Cardiac fibroblast (primary cell): ENCODE results near the gene MYO5B.

Experiments
- DNase-seq, 2 donors: peaks; one replicate each; pipeline versions ENCODE4 v3.0.0 to v3.0.0-alpha.2; 2010; ENCODE audit warnings: low read depth in 2 of 2
- H3K4me3 ChIP-seq, 2 donors: replicated peaks in 1 of 2; 1 replicate in 1 of 2; 2 replicates in 1 of 2; pipeline ENCODE4 v1.5.1; 2011; ENCODE audit warnings: low read depth in 2 of 2, low read length in 2 of 2, mild to moderate bottlenecking in 2 of 2, moderate library complexity in 1 of 2
- TF ChIP-seq, protein P1 (sequence below): IDR thresholded peaks from one replicate; pipeline ENCODE4 v1.5.1; 2011; ENCODE audit warnings: low read depth, mild to moderate bottlenecking, low read length, inconsistent platforms

The MYO5B gene

DNA sequence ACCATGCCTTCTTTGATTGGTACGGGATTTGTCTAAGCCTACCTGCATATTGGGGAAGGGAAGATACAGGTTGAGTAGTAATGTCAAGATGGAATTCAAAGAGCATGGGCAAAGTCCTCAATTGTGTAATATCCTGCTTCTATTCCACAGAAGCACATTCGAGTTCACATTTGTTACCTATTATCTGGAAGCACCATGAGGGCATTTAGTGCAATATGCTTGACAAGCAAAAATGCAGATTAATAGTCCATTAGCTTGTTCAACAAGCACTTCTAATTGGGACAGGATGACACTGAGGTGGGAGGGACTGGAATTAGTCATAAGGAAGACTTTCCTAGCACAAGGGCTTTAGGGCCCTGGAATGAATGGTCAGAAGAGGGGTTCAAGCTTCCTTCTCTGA is 40.5 kb downstream of the MYO5B start:
- TF ChIP-seq, protein P1, sequence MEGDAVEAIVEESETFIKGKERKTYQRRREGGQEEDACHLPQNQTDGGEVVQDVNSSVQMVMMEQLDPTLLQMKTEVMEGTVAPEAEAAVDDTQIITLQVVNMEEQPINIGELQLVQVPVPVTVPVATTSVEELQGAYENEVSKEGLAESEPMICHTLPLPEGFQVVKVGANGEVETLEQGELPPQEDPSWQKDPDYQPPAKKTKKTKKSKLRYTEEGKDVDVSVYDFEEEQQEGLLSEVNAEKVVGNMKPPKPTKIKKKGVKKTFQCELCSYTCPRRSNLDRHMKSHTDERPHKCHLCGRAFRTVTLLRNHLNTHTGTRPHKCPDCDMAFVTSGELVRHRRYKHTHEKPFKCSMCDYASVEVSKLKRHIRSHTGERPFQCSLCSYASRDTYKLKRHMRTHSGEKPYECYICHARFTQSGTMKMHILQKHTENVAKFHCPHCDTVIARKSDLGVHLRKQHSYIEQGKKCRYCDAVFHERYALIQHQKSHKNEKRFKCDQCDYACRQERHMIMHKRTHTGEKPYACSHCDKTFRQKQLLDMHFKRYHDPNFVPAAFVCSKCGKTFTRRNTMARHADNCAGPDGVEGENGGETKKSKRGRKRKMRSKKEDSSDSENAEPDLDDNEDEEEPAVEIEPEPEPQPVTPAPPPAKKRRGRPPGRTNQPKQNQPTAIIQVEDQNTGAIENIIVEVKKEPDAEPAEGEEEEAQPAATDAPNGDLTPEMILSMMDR = no peak
- no peak for DNase-seq

DNA sequence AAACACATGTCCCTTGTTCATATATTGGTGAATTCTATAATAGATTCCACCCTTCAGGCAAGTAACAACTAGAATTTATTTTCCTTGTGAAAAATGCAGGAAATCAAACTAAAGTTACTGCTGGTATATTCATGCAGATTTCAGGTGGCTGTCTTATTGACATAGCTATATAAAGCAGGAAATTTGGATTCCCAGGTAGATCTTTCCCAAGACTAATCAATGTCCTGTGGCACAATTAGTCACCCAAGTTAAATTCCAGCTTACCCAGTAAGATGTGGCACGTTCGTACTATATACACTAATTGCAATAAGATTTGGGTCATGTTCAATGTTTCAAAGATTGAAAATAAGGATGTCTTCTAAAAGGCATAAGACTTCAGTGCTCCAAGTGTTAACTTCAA is 42.0 kb downstream of the MYO5B start:
- H3K4me3 ChIP-seq = no peak overlapping the region
- TF ChIP-seq, protein P1 = no peak
- DNase-seq = no peak

More for the DNA sequence above, 40.5 kb downstream of the MYO5B start:
- H3K4me3 ChIP-seq = no peak overlapping the region

DNA sequence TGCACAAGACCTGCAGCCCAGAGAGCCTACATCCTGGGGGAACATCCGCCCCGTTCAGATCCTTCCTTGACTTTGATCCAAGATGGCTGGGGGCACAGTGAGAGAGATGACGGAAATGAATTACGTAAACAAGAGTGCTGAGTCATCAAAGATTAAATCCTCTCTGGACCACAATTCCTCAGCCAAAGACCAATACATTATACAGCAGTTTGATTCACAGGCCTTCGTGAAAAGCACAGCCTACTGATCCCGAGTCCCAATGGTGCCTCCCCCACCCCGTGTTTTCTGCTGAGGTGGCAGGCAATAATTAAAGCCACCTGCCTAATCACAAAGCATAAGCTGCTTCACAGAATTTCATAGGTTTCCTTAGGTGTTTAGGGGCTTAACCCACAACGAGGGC is 43.0 kb downstream of the MYO5B start:
- no peak overlapping the region for H3K4me3 ChIP-seq
- DNase-seq = peak; percentile 17 to 43
- TF ChIP-seq, protein P1 = no peak

DNA sequence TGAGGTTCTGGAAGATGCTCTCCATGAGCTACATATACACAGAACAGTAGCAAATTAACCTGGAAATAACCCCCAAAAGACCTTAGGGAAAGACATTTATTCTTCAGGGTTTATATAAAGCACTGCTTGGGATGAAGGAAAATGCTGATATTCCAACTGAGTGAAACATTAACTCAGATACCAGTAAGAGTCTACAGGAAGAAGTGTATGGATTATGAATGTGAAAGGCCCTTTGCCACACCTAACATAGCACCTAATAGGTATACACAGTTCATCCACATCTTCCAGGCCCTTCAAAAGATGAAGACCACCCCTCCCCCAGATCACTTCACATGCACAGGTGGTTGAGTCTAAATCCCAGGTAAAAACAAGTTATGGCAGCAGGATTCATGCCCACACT is 50.4 kb downstream of the MYO5B start:
- no peak overlapping the region for H3K4me3 ChIP-seq
- TF ChIP-seq, protein P1 = no peak
- DNase-seq = no peak

DNA sequence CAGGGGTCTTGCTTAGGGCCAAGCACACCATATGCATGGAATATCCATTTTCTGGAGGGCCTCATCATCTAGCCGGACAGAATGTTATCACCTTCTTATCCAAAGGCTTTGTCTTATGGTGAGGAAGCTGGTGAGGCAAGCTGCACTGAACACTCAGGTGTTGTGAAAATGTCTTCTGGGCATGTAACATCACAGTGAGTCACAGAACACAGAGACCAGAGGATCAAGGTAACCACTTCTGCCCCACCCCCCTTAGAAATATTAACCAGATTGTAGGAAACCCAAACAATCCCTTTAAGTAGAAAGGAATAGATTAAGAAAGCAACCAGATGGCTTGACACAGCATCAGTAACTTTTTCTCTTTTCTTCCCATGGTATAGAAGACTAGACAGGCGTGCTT is 51.1 kb downstream of the MYO5B start:
- H3K4me3 ChIP-seq = no peak overlapping the region
- DNase-seq = no peak
- TF ChIP-seq, protein P1 = no peak

DNA sequence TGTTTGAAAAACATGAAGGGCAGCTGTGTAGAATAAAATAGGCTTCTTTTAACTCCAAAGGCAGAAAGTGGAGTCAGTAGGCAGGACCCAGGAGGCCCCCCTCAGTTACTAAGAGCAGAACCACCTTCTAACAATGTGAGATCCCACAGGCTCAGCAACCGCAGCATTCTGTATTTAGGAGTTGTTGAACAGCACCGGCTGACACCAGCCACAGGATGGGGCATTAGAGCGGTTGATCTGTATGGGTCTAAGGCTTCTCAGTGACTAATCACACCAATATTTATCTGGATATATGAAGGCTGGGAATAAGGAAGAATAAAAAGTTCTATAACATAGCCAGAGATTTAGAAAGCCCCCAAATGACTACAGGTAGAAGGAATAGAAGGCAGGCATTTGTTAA is 51.7 kb downstream of the MYO5B start:
- TF ChIP-seq, protein P1 = no peak
- H3K4me3 ChIP-seq = no peak overlapping the region

DNA sequence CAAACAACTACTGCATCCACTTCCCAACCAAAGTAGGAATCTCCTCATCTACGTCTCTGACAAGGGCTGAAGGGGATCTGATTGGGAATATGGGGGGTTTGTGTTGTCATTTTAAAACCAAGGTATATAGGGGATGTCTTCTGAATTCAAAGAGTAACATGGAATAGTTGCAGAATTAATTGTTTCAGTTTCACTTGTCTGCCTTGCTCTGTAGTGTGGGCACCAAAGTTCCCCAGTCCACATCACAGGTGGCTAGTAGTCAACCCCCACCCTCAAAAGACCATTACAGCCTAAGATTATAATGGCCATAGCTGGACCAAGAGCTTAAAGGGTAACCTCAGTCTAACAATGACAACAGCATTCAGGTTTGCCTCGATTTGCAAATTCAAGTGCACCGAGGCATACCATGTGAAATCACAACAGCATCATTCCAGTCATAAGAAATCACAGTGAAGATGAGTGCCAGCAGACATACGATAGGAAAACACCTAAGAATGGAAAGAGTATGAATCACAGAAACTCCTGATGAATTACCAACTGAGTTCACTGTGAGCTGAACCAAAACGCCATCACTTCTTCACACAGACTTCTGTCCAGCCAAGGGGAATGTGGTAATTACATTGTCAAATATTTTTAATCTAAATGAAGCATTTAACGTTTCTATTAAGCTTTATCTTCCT is 52.4 kb downstream of the MYO5B start:
- DNase-seq = no peak
- TF ChIP-seq, protein P1 = no peak
- no peak overlapping the region for H3K4me3 ChIP-seq

More for the DNA sequence above, 51.7 kb downstream of the MYO5B start:
- DNase-seq = no peak
